Measurements from ENCODE around the gene ARPC5L.

Gene ARPC5L

DNA sequence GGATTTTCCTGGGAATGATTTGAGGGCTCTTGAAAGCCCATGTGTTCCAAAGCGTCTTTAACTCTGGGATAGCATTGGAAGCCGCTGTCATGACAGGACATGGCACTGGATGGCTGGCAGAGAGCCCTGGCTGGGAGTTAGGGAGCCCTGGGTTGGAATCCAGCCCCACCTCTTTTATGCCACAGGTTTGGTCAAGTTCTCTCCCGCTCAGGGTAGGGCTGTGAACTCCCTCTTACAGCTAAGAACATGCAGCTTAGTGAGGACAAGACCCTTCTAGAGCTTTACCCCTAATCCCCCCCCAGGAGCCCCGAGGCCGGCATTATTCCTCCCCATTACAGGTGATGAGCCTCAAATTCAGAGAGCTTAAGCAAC is 47.8 kb upstream of the ARPC5L start:
- no peak overlapping the region for H3K27ac ChIP-seq (replicated peaks)
- H3K4me3 ChIP-seq (replicated peaks; ENCODE audit: insufficient read depth, low read length) = no peak overlapping the region
- no peak for DNase-seq (ENCODE audit: low read depth in 1 of 2, low spot score in 1 of 2)
- H3K27me3 ChIP-seq (ENCODE audit: insufficient read depth, poor library complexity, severe bottlenecking) = no peaks in the 10 kb centered on the region
- TF ChIP-seq GABPA (IDR thresholded peaks at IDR 0.05; ENCODE audit: low read depth) = no peak
- no peak for TF ChIP-seq POLR2AphosphoS5 (IDR thresholded peaks at IDR 0.05; ENCODE audit: low read depth)
- TF ChIP-seq, protein P1, sequence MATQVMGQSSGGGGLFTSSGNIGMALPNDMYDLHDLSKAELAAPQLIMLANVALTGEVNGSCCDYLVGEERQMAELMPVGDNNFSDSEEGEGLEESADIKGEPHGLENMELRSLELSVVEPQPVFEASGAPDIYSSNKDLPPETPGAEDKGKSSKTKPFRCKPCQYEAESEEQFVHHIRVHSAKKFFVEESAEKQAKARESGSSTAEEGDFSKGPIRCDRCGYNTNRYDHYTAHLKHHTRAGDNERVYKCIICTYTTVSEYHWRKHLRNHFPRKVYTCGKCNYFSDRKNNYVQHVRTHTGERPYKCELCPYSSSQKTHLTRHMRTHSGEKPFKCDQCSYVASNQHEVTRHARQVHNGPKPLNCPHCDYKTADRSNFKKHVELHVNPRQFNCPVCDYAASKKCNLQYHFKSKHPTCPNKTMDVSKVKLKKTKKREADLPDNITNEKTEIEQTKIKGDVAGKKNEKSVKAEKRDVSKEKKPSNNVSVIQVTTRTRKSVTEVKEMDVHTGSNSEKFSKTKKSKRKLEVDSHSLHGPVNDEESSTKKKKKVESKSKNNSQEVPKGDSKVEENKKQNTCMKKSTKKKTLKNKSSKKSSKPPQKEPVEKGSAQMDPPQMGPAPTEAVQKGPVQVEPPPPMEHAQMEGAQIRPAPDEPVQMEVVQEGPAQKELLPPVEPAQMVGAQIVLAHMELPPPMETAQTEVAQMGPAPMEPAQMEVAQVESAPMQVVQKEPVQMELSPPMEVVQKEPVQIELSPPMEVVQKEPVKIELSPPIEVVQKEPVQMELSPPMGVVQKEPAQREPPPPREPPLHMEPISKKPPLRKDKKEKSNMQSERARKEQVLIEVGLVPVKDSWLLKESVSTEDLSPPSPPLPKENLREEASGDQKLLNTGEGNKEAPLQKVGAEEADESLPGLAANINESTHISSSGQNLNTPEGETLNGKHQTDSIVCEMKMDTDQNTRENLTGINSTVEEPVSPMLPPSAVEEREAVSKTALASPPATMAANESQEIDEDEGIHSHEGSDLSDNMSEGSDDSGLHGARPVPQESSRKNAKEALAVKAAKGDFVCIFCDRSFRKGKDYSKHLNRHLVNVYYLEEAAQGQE (IDR thresholded peaks at IDR 0.05; ENCODE audit: insufficient replicate concordance, low read depth) = no peak
- TF ChIP-seq SPI1 (IDR thresholded peaks at IDR 0.05; ENCODE audit: borderline replicate concordance, low read depth) = no peak
- TF ChIP-seq, protein P2, sequence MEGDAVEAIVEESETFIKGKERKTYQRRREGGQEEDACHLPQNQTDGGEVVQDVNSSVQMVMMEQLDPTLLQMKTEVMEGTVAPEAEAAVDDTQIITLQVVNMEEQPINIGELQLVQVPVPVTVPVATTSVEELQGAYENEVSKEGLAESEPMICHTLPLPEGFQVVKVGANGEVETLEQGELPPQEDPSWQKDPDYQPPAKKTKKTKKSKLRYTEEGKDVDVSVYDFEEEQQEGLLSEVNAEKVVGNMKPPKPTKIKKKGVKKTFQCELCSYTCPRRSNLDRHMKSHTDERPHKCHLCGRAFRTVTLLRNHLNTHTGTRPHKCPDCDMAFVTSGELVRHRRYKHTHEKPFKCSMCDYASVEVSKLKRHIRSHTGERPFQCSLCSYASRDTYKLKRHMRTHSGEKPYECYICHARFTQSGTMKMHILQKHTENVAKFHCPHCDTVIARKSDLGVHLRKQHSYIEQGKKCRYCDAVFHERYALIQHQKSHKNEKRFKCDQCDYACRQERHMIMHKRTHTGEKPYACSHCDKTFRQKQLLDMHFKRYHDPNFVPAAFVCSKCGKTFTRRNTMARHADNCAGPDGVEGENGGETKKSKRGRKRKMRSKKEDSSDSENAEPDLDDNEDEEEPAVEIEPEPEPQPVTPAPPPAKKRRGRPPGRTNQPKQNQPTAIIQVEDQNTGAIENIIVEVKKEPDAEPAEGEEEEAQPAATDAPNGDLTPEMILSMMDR (IDR thresholded peaks at IDR 0.05; ENCODE audit: insufficient read depth, low read length) = no peak

DNA sequence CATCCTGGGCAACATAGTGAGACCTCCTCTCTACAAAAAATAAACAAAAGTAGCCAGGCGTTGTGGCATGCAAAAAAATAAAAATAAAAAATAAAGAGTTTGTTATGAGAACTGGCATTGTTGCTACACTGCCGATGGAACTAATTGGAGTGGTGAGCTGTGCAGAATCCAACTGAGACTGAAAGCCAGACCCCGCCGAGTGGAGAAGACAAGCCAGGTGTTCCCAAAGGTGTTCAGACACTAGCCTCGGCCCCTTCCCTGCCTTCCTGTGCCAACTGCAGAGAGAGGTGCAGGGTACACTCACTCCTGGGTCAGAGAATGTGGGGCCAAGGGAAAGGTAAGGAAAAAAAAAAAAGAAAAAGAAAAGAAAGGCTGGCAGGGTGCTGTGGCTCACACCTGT is 46.3 kb upstream of the ARPC5L start:
- no peak for DNase-seq (ENCODE audit: low read depth in 1 of 2, low spot score in 1 of 2)

DNA sequence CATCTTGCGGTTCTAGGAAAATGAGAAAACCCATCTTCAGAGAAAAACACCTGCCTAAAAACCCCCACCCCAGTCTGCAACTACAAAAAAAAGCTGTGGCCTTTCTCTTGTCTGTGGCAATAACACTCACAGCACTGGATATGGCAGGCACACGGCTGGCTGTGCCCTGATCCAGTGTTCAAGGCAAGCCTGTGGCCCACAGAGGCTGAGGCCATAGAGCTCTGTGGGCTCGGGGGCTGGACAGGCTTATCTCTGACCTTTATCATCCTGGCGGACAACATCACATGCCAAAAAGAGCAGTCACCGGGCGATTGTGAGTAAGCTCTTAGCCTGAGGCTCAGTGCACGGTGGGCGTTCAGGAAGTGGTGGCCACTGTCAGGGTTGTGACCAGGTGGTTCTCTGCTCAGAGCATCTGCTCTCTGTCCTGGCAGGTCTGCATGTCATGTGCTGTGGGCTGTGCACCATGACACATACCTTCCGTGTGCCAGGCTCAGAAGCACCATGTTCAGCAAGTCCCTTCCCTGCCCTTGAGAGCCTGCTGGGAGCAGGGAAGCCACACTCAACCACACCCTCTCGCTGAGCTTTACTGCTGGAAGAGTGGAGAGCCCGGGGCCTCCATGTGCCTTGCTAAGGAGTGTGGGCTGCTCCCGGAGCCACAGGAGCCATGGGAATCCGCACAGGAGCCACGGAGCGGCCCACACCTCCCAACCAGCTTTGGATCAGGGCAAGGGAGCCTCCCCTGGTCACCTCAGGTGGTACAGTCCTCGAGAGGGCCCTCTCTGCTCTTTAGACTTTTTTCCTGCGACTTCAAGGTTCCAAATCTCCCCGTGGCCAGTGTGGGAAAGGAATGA is 43.3 kb upstream of the ARPC5L start:
- Histone ChIP-seq H3K27ac (replicated peaks) (no peak overlapping the region), H3K4me3 (replicated peaks; ENCODE audit: insufficient read depth, low read length) (no peak overlapping the region), H3K27me3 (ENCODE audit: insufficient read depth, poor library complexity, severe bottlenecking) (no peaks in the 10 kb centered on the region)
- no peak for DNase-seq (ENCODE audit: low read depth in 1 of 2, low spot score in 1 of 2)
- TF ChIP-seq, protein P1 (IDR thresholded peaks at IDR 0.05; ENCODE audit: insufficient replicate concordance, low read depth) = no peak
- no peak for TF ChIP-seq SPI1 (IDR thresholded peaks at IDR 0.05; ENCODE audit: borderline replicate concordance, low read depth)
- TF ChIP-seq GABPA (IDR thresholded peaks at IDR 0.05; ENCODE audit: low read depth) = no peak
- no peak for TF ChIP-seq POLR2AphosphoS5 (IDR thresholded peaks at IDR 0.05; ENCODE audit: low read depth)
- TF ChIP-seq, protein P2 (IDR thresholded peaks at IDR 0.05; ENCODE audit: insufficient read depth, low read length) = no peak

More for the DNA sequence above, 46.3 kb upstream of the ARPC5L start:
- H3K27ac ChIP-seq (replicated peaks) = no peak overlapping the region
- no peak overlapping the region for H3K4me3 ChIP-seq (replicated peaks; ENCODE audit: insufficient read depth, low read length)
- no peaks in the 10 kb centered on the region for H3K27me3 ChIP-seq (ENCODE audit: insufficient read depth, poor library complexity, severe bottlenecking)
- no peak for TF ChIP-seq GABPA (IDR thresholded peaks at IDR 0.05; ENCODE audit: low read depth)
- TF ChIP-seq SPI1 (IDR thresholded peaks at IDR 0.05; ENCODE audit: borderline replicate concordance, low read depth) = no peak
- TF ChIP-seq, protein P1 (IDR thresholded peaks at IDR 0.05; ENCODE audit: insufficient replicate concordance, low read depth) = no peak
- TF ChIP-seq POLR2AphosphoS5 (IDR thresholded peaks at IDR 0.05; ENCODE audit: low read depth) = no peak
- TF ChIP-seq, protein P2 (IDR thresholded peaks at IDR 0.05; ENCODE audit: insufficient read depth, low read length) = no peak
